ENCODE results near the gene NPHP4. TPM values are rescaled to one million over a fixed set of nuclear protein-coding genes. Genes with fewer than 3 reads are reported as not detected.

Gene NPHP4
- total RNA-seq, 4 donors from 2014 or later = 6.7 to 19.9 (median 10.5) TPM

- Histone ChIP-seq H3K9me3 (no peaks in the 10 kb centered on the region), H3K4me1 (no peaks in the 10 kb centered on the region), H3K27me3 (no peaks in the 10 kb centered on the region), H3K36me3 (no peaks in the 10 kb centered on the region), H3K4me3 (no peak overlapping the region), H3K27ac (no peak overlapping the region)
- in situ Hi-C loops (cut with MboI; ENCODE audit: low pct_ligation_motif_present in 1 of 4, low pct_unique_long_range_greater_than_20kb in 1 of 4, low sequenced_read_pairs in 3 of 4) (no loop called here), intact Hi-C loops (cut with DNase I; ENCODE audit: low total_unique reads) (no loop called here)
- TF ChIP-seq EP300 (IDR thresholded peaks at IDR 0.05; ENCODE audit: low read depth) (no peak), CTCF (IDR thresholded peaks at IDR 0.05) (no peak), POLR2AphosphoS5 (IDR thresholded peaks at IDR 0.05) (no peak), POLR2A (IDR thresholded peaks at IDR 0.05) (no peak)
- no peak for DNase-seq
- WGBS, 2 donors (ENCODE audit: low coverage in 1 of 2) = 91% methylated on average over 9 of the region's 9 CpGs; no CpG with 5 or more reads in 1 of the 2 donors
Measured at GRCh38 chr1:5891736-5892135, 100.5 kb downstream of the NPHP4 start.

- Histone ChIP-seq H3K9me3 (no peaks in the 10 kb centered on the region), H3K36me3 (no peaks in the 10 kb centered on the region), H3K27me3 (no peaks in the 10 kb centered on the region), H3K27ac (no peak overlapping the region), H3K4me1 (no peaks in the 10 kb centered on the region), H3K4me3 (no peak overlapping the region)
- intact Hi-C loops (cut with DNase I; ENCODE audit: low total_unique reads) (no loop called here), in situ Hi-C loops (cut with MboI; ENCODE audit: low pct_ligation_motif_present in 1 of 4, low pct_unique_long_range_greater_than_20kb in 1 of 4, low sequenced_read_pairs in 3 of 4) (no loop called here)
- no peak for DNase-seq
- TF ChIP-seq CTCF (IDR thresholded peaks at IDR 0.05) = no peak
- no peak for TF ChIP-seq POLR2AphosphoS5 (IDR thresholded peaks at IDR 0.05)
- no peak for TF ChIP-seq POLR2A (IDR thresholded peaks at IDR 0.05)
- TF ChIP-seq EP300 (IDR thresholded peaks at IDR 0.05; ENCODE audit: low read depth) = no peak
- WGBS, 2 donors (ENCODE audit: low coverage in 1 of 2) = 82 to 88% methylated on average over 5 to 8 of the region's 8 CpGs
Measured at GRCh38 chr1:5891137-5891536, 101.1 kb downstream of the NPHP4 start.

DNA sequence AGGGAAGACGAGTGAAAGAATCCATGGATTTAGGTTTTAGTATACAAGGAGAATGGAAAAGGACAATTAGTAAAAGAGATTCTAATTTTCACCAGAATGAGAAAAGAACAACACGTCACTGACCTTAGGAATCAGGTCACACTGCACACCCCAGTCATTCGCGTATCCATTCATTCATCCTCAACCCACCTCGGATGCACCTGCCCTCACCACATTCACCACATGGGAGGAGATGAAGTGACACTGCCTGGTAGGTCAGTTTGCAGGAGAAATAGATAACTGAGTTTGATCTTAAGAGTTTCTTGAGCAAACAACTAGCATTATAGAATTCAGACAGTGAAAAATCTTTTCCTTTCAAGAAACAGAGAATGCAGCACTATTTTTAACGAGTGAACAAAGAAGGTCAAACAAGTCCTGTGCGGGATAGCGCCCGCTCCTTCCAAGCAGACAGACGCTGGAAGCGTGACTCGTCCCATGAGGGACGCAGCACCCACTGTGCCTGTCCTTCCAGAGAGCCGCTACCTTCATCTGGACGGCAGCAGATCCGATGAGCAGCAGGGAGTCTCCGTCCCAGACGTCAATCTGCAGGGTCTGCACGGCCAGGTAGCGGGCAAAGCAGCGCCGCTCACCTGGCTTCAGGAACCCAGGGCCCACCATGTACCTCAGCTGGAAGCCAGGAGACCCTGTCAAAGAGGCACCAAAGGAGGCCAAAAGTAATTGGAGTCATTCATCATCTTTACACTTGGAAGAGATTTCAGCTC lies 101.7 kb downstream of the NPHP4 start:
- H3K36me3 ChIP-seq = no peaks in the 10 kb centered on the region
- no peak for DNase-seq
- H3K9me3 ChIP-seq = no peaks in the 10 kb centered on the region
- no peak overlapping the region for H3K4me3 ChIP-seq
- in situ Hi-C loops (cut with MboI; ENCODE audit: low pct_ligation_motif_present in 1 of 4, low pct_unique_long_range_greater_than_20kb in 1 of 4, low sequenced_read_pairs in 3 of 4) (no loop called here), intact Hi-C loops (cut with DNase I; ENCODE audit: low total_unique reads) (no loop called here)
- 89 to 92% methylated on average over 6 to 22 of the region's 22 CpGs for WGBS, 2 donors (ENCODE audit: low coverage in 1 of 2)
- no peak overlapping the region for H3K27ac ChIP-seq
- H3K27me3 ChIP-seq = no peaks in the 10 kb centered on the region
- TF ChIP-seq EP300 (IDR thresholded peaks at IDR 0.05; ENCODE audit: low read depth) (no peak), POLR2AphosphoS5 (IDR thresholded peaks at IDR 0.05) (no peak), POLR2A (IDR thresholded peaks at IDR 0.05) (no peak), CTCF (IDR thresholded peaks at IDR 0.05) (no peak)
- H3K4me1 ChIP-seq = no peaks in the 10 kb centered on the region

DNA sequence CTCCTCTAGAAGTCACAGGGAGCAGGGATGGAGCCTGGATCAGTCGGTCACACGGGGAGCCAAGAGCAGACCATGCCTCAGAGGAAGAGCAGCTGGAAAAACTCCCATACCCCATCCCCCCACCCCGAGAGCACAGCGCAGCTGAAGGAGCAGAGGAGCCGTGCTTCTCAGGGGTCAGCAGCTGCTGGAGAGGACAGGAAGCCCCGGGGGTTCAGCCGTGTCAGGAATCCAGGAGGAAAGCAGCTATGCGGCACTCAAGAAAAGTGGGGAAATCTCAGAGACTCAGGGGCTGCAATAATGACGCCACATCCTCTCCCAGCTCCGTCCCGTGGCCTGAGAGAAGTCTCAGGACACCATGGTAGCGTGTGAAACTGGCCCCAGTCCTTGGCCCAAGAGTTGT lies 102.3 kb downstream of the NPHP4 start:
- in situ Hi-C loops (cut with MboI; ENCODE audit: low pct_ligation_motif_present in 1 of 4, low pct_unique_long_range_greater_than_20kb in 1 of 4, low sequenced_read_pairs in 3 of 4) (no loop called here), intact Hi-C loops (cut with DNase I; ENCODE audit: low total_unique reads) (no loop called here)
- Histone ChIP-seq H3K9me3 (no peaks in the 10 kb centered on the region), H3K27ac (no peak overlapping the region), H3K4me3 (no peak overlapping the region), H3K27me3 (no peaks in the 10 kb centered on the region), H3K4me1 (no peaks in the 10 kb centered on the region), H3K36me3 (no peaks in the 10 kb centered on the region)
- DNase-seq = no peak
- TF ChIP-seq POLR2A (IDR thresholded peaks at IDR 0.05) (no peak), POLR2AphosphoS5 (IDR thresholded peaks at IDR 0.05) (no peak), EP300 (IDR thresholded peaks at IDR 0.05; ENCODE audit: low read depth) (no peak), CTCF (IDR thresholded peaks at IDR 0.05) (no peak)
- WGBS, 2 donors (ENCODE audit: low coverage in 1 of 2) = 89% methylated on average over 12 of the region's 12 CpGs; no CpG with 5 or more reads in 1 of the 2 donors

All from transverse colon (tissue), 4 donors.